Measurements from ENCODE around the gene MGRN1.

Gene MGRN1

DNA sequence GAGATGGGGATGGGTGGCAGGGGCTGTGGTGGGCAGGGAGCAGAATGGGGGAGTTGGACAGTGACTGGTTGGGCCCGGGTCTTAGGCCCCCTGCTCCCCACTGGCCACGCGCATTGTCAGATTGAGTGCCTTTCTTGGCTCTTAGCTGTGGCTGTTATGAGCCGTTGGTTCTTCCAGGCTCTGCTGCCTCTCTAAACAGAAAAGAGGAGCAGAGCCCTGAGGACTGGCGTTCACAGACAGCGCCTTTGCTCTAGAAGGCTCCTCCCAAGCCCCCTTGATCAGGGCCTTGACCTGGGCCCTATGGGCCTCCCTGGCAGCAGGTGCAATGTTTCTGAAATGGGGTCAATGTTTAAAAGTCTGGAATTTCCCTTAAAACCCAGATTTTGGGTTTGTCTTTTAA lies 54.0 kb downstream of the MGRN1 start:
- DNase-seq (ENCODE audit: low read depth): no peak
- H3K4me3 ChIP-seq (ENCODE audit: control insufficient read depth, low read depth, low read length): no peak overlapping the region
- TF ChIP-seq, protein P1, sequence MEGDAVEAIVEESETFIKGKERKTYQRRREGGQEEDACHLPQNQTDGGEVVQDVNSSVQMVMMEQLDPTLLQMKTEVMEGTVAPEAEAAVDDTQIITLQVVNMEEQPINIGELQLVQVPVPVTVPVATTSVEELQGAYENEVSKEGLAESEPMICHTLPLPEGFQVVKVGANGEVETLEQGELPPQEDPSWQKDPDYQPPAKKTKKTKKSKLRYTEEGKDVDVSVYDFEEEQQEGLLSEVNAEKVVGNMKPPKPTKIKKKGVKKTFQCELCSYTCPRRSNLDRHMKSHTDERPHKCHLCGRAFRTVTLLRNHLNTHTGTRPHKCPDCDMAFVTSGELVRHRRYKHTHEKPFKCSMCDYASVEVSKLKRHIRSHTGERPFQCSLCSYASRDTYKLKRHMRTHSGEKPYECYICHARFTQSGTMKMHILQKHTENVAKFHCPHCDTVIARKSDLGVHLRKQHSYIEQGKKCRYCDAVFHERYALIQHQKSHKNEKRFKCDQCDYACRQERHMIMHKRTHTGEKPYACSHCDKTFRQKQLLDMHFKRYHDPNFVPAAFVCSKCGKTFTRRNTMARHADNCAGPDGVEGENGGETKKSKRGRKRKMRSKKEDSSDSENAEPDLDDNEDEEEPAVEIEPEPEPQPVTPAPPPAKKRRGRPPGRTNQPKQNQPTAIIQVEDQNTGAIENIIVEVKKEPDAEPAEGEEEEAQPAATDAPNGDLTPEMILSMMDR (IDR thresholded peaks at IDR 0.05; ENCODE audit: control insufficient read depth, insufficient read depth, low read depth, low read length, missing control alignments): no peak

- no peak for DNase-seq (ENCODE audit: low read depth)
- H3K4me3 ChIP-seq (ENCODE audit: control insufficient read depth, low read depth, low read length): no peak overlapping the region
These were observed 54.7 kb downstream of the MGRN1 start for GRCh38 chr16:4679156-4679849.

GRCh38 chr16:4679850-4680636 lies 55.4 kb downstream of the MGRN1 start:
- TF ChIP-seq, protein P1 (IDR thresholded peaks at IDR 0.05; ENCODE audit: control insufficient read depth, insufficient read depth, low read depth, low read length, missing control alignments): no peak
- no peak for DNase-seq (ENCODE audit: low read depth)
- H3K4me3 ChIP-seq (ENCODE audit: control insufficient read depth, low read depth, low read length): no peak overlapping the region

More at GRCh38 chr16:4679156-4679849, 54.7 kb downstream of the MGRN1 start:
- TF ChIP-seq, protein P1 (IDR thresholded peaks at IDR 0.05; ENCODE audit: control insufficient read depth, insufficient read depth, low read depth, low read length, missing control alignments): no peak

DNA sequence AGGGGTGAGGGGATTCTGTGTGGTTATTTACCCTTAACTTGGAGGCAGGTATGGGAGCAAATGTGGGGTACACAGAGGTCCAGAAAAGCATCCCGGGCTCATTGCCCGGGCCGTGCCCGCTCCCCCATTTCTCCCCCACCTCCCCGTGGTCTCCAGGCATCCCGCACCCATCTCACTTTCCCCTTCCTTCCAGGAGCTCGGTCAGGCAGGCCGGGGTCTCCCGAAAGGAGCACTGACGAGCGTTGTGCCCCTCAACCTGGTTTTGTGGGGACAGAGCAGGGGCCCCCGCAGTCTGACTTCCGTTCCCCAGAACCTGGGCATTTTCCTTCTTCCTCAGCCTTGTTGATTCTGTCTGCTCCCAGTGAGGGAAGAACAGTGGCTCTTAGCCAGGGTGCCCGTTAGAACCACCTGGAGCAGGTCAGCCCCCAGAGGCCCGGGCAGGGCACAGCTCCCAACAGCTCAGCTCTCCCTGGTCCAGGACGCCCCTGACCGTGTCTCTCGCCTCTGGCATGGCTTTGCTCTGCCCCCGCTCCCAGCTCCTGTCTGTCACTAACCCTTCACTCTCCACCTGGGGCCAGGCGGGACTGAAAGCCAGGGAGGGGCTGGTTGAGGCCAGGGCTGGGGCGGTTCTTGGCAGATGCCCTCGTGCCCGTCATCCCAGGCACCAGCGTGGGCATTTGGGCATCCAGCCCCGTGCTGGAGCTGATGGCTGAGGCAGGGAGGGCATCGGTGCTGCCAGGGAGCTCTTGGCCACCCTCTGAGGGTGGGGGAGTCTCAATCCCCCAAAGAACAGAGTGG lies 56.2 kb downstream of the MGRN1 start:
- TF ChIP-seq, protein P1 (IDR thresholded peaks at IDR 0.05; ENCODE audit: control insufficient read depth, insufficient read depth, low read depth, low read length, missing control alignments): no peak
- no peak overlapping the region for H3K4me3 ChIP-seq (ENCODE audit: control insufficient read depth, low read depth, low read length)
- no peak for DNase-seq (ENCODE audit: low read depth)

DNA sequence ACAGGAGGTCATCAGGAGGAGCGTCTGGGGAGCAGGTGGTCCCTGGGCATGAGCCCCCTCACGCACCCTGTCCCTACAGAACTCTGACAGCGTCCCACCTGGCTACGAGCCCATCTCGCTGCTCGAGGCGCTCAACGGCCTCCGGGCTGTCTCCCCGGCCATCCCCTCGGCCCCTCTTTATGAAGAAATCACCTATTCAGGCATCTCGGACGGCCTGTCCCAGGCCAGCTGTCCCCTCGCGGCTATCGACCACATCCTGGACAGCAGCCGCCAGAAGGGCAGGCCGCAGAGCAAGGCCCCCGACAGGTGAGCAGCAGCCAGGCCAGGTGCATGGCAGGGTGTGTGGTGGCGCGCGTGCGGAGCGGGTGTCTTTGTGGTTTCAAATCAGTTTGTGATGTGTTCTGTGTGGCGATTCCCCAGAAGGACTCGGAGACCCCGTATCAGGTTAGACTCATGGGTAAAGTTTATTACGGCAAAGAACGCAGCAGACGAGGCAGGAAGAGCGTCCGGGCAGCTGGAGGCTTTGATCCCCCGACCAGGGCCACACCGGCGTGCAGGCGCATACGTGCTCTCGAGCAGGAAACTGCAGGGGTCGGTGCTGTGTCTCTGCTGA lies 57.0 kb downstream of the MGRN1 start:
- no peak overlapping the region for H3K4me3 ChIP-seq (ENCODE audit: control insufficient read depth, low read depth, low read length)
- no peak for DNase-seq (ENCODE audit: low read depth)
- TF ChIP-seq, protein P1 (IDR thresholded peaks at IDR 0.05; ENCODE audit: control insufficient read depth, insufficient read depth, low read depth, low read length, missing control alignments): no peak

GRCh38 chr16:4682084-4682591 lies 57.5 kb downstream of the MGRN1 start:
- no peak overlapping the region for H3K4me3 ChIP-seq (ENCODE audit: control insufficient read depth, low read depth, low read length)
- TF ChIP-seq, protein P1 (IDR thresholded peaks at IDR 0.05; ENCODE audit: control insufficient read depth, insufficient read depth, low read depth, low read length, missing control alignments): no peak
- no peak for DNase-seq (ENCODE audit: low read depth)
